ENCODE measurements around the gene RNF144A.

The RNF144A gene

GRCh38 chr2:7027956-7028655 lies 110.9 kb downstream of the RNF144A start:
- no peak for DNase-seq

- DNase-seq, result no peak
These were observed 111.6 kb downstream of the RNF144A start for GRCh38 chr2:7028846-7029245.

DNA sequence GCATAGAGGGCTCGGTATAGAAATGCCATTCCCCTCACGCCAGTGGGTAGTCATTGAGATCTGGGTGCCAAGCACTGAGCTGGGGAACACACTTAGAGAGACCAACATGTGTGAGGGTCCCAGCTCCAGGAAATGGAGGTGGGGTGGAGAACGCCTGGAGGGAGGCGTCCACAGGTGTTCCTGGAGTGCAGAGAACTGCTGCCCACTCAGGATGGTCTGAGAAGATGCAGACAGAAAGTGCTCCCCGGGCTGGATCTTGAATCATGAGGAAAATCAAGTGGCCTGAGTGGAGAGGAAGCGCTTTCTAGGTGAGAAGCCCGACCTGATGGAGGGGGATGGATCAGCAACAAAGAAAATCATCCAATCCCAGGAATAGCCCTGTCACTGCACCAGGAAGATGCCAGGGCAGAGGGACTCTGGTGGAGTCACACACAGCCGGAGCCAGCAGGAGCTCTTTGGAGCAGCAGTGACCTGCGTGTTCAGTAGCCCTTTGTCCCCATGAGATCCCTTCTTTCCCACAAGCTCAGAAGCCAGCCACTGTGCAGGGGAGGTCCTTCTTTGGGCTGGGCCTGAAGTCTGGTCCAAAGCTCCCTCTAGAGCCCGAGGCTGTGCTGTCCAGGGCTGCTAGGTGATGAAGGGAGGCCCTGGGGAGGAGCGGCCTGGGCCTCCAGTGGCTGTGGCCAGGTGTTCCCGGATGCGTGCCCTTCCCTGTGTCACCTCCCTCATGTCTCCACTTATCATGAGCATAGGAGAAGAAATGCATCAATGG lies 112.3 kb downstream of the RNF144A start:
- DNase-seq, result no peak

DNA sequence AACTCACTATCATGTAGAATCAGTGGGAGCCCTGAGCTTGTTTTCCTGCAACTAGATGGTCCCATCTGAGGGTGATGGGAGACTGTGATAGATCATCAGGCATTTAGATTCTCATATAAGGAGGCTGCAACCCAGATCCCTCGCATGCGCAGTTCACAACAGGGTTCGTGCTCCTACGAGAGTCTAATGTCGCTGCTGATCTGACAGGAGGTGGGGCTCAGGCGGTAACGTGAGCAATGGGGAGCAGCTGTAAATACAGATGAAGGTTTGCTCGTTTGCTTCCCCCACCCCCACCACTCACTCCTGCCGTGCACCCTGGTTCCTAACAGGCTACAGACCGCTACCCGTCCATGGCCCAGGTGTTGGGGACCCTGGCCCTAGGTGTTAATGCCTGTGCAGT lies 113.6 kb downstream of the RNF144A start:
- no peak for DNase-seq

DNA sequence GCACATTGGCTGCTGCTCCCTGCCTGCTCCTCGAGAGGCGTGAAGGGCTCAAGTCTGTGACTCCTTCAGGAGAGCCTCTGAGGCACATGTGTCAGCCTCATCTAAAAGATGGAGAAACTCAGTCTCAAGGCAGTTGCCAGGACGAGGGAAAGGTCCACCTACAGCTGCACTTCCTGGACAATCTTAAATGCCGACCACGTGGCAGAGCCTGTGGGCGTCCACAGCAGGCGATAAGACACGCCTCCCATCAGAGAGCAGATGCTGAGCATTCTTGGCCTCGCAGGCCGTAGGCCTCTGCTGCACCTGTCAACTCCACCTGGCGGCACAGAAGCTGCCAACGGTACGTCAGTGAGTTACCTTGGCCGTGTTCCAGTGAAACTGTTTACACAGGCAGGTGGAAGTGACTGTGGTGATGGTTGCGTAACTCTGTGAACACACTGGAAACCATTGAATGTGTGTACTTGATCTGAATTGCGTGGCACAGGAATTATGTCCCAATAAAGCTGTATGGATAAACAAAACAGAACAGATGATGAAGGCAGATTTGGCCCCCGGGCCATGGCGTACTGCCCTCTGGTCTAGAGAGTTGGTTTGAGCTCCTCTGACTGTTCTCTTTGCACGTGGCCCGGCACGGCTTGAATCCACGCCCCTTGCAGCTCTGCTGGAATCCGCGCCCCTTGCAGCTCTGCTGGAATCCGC lies 114.5 kb downstream of the RNF144A start:
- DNase-seq, result peak; percentile 93

DNA sequence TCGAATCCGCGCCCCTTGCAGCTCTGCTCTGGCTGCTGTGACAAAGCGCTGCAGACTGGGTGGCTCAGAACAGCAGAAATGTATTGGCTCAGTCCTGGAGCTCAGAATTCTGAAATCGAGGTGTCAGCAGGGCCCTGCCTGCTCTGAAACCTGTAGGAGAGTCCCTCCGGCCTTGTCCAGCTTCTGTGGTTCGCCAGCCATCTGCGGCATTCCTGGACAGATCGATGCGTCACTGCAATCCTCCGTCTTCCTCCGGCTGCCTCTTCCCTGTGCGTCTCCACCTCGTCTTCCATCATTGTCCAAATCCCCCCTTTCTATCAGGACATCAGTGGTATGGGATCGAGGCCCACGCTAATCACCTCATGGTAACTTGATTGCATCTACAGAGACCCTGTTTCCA lies 115.2 kb downstream of the RNF144A start:
- no peak for DNase-seq

- no peak for DNase-seq
These were observed 116.1 kb downstream of the RNF144A start for GRCh38 chr2:7033136-7033960.

DNA sequence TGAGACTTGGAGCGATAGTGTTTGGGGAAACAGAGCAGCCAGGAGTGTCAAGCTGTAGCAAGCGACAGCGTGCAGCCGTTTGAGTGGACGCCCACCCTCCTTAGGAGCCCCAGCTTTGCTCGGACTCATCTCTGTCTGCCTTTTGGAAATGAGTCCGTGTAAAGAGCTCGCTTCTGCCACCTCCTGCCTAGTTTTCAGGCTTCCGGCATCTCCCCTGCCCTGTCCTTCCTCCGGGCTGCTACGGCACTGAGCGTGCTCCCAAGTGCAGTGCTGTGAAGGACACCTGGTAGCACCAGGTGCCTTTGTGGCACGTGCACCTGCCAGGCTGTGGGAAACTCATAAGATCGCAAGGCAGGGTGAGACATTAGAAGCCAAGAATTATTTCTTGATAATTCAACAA lies 117.1 kb downstream of the RNF144A start:
- DNase-seq, result peak; percentile 14

DNA sequence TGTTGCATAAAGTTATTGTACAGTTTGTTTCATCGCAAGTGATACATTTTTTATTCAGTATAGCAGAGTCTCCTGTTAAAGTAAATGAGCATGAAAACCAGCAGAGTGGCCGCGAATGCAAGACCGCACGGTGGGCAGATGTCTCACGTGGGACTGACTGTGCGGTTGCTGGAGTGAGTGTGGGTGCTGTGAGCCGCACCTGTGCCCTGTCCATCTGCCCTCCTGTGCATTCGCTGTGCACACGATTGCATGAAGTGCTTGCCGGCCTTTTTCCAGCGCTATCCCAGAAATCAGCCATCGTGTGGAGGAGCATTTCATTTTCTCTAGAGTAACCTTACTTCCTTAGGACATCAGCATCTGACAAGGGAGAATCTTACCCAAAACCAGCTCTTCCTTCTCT lies 118.7 kb downstream of the RNF144A start:
- DNase-seq, result no peak

DNA sequence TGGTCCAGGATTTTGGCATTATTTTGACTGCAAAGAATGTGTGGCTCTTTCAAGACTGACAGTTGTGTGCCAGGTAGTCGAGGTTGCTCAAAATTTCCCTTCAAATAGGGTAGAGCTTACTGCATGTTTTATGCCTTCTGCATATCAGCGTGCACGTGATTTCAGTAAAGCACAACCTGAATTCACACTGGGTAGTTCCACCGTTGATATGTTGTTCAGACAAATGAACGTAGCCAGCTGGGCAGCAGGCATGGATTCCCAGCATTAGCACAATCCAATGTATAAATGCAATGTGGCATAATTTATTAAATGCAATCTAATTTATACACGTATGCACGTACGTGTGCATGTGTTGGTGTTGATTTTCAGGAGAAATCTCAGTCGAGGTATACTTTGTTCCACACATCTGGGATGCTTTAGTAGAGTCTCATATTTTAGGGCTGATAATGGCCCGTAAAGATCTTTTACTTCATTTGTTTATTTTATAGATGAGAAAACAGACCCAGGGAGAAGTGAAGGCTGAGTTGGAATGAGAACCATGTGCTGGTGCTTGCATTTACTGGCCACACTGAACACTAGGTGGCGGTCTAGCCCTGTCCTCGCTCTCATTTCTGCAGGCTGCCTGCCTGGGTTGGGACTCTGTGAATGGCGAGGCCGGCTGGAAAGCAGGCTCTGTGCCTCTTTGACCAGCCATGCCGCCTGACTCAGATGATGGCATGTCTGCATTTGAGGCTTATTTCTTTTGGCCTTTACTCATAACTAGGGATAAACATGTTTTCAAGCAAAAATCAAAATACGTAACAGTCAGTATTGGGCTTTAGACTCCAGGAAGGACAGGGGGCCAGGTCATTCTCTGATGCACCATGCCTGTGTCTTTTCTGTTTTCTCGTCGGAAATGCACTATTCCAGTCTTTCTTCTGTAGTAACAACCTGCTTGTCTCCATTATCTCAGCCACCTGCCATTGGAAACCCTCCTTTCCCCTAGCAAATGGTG lies 120.4 kb downstream of the RNF144A start:
- peak; percentile 38 for DNase-seq

DNA sequence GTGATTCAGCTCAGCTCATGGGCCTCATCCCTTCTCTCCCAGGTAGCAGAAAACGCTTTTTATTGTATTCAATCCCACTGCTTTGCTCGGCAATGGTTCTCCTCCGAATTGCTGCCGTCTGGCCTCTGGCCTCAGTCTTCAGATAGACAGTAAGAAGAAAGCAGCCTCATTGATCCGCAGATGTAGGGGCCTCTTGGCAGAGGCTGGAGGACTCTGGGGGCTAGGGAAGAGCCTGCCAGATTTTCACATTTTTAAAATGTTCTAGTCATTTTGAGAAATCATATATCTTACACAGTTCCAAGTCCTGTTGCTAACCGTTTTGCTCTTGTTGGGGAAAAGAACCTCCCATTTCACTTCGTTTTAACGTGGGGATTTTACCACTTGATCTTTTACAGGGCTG lies 123.3 kb downstream of the RNF144A start:
- no peak for DNase-seq

GRCh38 chr2:7041421-7041820 lies 124.2 kb downstream of the RNF144A start:
- no peak for DNase-seq

DNA sequence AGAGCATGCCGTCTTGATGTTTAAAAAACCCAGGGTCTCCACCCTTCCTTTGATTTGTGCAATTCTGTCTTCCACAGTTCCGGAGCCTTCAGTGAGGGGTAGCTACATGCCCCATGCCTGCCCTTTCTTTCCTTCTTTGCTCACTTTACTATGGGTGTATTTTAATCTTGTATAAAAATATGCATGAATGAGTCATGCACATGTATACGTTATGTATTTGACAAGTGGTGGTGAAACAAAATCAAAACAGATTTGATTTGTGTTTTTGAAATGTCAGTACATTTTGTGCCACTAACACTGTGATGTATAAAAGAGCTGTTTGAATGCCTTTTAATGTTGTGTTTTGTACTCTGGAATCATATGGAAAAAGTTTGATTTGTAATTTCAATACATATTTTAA lies 126.5 kb downstream of the RNF144A start:
- no peak for DNase-seq

- no peak for DNase-seq
These were observed 127.3 kb downstream of the RNF144A start for GRCh38 chr2:7044253-7045250.

- DNase-seq, result no peak
These were observed 128.7 kb downstream of the RNF144A start for GRCh38 chr2:7045601-7046590.

- DNase-seq, result no peak
These were observed 130.4 kb downstream of the RNF144A start for GRCh38 chr2:7047661-7048060.

DNA sequence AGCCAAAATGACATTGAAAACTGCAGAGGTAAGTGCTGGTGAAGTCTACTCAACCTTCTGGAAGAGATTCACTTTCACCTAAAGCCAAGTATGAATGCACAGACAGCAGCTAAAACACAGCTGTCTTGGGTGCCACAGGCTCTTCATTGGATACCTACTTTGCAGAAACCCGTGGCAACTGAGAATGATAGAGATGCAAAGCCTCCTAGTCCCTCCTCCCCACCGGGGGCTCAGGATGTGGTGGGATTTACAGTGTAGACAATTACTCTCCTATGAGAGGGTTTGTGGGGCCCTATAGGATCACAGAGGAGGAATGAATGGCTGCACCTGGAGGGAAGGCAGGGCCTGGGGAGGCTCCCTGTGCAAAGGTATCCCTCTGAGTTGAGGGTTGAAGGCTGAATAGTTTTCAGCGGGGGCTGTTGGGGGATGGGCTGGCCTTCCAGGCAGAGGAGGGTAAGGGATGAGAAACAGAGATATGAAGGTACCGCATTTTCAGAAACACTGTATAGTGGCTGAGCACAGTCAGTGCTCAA lies 131.6 kb downstream of the RNF144A start:
- no peak for DNase-seq

DNA sequence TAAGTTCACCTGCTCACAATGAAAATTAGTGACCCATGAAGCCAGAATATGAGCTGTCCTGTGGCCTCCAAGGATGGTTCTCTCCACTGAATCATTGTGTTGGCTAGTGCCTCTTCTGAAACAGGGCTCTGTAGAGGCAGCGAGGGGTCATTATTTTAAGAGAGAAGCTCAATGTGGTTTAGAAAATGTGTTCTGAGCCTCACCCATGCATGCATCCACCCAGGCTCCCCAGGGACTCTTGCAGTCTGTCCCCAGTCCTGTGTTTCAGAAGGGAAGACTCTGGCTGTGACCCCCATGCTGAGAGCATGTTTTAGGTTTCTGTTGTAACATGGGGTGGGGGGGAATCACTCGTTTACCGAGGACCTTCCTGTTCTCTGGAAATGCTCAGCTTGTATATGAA lies 135.2 kb downstream of the RNF144A start:
- DNase-seq, result no peak
